ENCODE measurements around the gene PITPNM1. TPM values are rescaled to one million over a fixed set of nuclear protein-coding genes. Genes with fewer than 3 reads are reported as not detected.
A peak's percentile ranks its signal among the peaks of the same experiment; 100 is the strongest.

The PITPNM1 gene
- total and polyA plus RNA-seq, 2 experiments from 2014 or later: 9.1 to 57.1 TPM

DNA sequence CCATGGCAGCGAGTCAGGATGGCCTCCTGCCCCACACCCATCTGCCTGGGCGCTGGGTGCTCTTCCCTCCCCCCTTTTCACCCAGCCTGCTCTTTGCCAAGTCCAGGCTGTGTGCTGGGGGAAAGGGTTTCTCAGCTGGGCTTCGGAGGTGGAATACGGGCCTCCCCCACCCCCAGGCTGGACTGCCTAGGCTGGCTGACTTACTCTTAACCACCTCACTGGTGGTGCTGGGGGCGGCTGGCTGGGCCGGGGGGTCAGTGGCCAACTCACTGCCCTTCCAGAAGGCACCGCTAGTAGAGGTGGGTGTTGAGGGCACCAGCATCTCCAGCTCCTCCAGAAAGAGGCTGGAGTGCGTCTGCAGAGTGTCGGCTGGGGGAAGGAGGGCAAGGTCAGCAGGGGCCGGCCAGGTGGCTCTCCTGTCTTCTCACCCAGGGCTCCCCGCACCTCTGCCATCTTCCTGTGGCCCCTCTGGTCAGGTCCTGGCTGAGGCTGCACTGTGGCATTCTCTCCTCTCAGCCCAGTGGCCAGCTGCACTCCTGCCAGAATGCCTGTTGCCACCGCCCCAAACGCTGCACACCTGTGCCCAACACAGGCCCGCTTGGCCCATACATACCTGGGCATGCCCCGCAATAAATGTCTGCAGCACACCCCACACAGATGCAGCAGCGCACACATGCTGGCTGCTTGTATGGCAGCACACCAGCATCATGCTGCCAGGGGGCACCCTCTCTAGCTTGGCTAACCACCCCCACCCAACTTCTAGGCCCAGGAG is 9.7 kb downstream of the PITPNM1 start (continued):
- TF ChIP-seq, protein P1, sequence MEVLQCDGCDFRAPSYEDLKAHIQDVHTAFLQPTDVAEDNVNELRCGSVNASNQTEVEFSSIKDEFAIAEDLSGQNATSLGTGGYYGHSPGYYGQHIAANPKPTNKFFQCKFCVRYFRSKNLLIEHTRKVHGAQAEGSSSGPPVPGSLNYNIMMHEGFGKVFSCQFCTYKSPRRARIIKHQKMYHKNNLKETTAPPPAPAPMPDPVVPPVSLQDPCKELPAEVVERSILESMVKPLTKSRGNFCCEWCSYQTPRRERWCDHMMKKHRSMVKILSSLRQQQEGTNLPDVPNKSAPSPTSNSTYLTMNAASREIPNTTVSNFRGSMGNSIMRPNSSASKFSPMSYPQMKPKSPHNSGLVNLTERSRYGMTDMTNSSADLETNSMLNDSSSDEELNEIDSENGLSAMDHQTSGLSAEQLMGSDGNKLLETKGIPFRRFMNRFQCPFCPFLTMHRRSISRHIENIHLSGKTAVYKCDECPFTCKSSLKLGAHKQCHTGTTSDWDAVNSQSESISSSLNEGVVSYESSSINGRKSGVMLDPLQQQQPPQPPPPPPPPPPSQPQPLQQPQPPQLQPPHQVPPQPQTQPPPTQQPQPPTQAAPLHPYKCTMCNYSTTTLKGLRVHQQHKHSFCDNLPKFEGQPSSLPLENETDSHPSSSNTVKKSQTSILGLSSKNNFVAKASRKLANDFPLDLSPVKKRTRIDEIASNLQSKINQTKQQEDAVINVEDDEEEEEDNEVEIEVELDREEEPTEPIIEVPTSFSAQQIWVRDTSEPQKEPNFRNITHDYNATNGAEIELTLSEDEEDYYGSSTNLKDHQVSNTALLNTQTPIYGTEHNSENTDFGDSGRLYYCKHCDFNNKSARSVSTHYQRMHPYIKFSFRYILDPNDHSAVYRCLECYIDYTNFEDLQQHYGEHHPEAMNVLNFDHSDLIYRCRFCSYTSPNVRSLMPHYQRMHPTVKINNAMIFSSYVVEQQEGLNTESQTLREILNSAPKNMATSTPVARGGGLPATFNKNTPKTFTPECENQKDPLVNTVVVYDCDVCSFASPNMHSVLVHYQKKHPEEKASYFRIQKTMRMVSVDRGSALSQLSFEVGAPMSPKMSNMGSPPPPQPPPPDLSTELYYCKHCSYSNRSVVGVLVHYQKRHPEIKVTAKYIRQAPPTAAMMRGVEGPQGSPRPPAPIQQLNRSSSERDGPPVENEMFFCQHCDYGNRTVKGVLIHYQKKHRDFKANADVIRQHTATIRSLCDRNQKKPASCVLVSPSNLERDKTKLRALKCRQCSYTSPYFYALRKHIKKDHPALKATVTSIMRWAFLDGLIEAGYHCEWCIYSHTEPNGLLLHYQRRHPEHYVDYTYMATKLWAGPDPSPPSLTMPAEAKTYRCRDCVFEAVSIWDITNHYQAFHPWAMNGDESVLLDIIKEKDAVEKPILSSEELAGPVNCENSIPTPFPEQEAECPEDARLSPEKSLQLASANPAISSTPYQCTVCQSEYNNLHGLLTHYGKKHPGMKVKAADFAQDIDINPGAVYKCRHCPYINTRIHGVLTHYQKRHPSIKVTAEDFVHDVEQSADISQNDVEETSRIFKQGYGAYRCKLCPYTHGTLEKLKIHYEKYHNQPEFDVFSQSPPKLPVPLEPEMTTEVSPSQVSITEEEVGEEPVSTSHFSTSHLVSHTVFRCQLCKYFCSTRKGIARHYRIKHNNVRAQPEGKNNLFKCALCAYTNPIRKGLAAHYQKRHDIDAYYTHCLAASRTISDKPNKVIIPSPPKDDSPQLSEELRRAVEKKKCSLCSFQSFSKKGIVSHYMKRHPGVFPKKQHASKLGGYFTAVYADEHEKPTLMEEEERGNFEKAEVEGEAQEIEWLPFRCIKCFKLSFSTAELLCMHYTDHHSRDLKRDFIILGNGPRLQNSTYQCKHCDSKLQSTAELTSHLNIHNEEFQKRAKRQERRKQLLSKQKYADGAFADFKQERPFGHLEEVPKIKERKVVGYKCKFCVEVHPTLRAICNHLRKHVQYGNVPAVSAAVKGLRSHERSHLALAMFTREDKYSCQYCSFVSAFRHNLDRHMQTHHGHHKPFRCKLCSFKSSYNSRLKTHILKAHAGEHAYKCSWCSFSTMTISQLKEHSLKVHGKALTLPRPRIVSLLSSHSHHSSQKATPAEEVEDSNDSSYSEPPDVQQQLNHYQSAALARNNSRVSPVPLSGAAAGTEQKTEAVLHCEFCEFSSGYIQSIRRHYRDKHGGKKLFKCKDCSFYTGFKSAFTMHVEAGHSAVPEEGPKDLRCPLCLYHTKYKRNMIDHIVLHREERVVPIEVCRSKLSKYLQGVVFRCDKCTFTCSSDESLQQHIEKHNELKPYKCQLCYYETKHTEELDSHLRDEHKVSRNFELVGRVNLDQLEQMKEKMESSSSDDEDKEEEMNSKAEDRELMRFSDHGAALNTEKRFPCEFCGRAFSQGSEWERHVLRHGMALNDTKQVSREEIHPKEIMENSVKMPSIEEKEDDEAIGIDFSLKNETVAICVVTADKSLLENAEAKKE (CRISPR knock-in tag; IDR thresholded peaks at IDR 0.05): no peak
- no peak for TF ChIP-seq POLR2AphosphoS5 (IDR thresholded peaks at IDR 0.05; ENCODE audit: low read depth)
- TF ChIP-seq, protein P2, sequence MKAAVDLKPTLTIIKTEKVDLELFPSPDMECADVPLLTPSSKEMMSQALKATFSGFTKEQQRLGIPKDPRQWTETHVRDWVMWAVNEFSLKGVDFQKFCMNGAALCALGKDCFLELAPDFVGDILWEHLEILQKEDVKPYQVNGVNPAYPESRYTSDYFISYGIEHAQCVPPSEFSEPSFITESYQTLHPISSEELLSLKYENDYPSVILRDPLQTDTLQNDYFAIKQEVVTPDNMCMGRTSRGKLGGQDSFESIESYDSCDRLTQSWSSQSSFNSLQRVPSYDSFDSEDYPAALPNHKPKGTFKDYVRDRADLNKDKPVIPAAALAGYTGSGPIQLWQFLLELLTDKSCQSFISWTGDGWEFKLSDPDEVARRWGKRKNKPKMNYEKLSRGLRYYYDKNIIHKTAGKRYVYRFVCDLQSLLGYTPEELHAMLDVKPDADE (IDR thresholded peaks at IDR 0.05): no peak
- TF ChIP-seq EZH2 (IDR thresholded peaks at IDR 0.05; ENCODE audit: low read depth, unreplicated experiment): no peak

DNA sequence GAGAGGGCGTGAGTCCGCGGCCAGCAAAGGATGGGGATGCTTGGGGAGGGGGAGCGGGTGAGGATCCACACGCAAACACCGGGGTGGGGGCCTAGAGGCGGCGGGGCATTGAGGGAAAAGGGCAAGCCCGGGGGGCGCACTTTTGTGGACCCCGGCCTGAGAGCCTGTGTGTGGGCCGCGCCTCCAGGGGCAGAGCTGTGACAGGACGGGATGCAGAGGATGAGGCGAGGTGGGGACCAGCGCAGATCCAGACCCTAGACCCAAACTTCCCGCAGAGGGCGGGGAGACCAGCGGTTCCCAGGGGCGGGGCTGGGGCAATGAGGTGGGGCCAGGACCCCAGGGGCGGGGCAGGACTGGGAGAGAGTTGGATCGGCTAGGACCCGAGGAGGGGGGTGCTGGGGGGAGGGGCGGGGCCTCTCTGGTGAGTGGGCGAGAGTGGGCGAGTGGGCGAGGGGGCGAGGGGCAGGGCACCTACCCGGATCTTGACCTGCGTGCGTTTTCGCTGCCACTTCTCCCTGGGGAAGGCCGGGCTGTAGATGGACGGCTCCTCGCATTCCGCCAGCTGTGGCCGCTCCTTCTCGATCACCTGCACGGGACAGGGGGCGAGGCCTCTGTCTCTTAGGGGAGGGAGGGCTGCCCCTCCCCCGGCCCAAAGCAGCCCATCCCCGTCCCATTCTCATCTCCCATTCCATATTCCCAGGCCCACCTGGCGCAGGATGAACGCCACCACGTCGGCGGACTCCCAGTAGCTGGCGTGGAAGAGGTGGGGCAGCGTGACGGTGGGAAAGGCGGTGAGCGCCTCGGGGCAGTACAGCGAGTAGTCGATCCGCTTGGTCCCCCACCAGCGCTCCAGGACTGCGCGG is 10.6 kb downstream of the PITPNM1 start:
- H3K27me3 ChIP-seq (ENCODE audit: insufficient read depth): no peaks in the 10 kb centered on the region
- H2AFZ ChIP-seq: no peak overlapping the region
- DNase-seq (ENCODE audit: low spot score): peak; percentile 42
- no peaks in the 10 kb centered on the region for H3K79me2 ChIP-seq (replicated peaks; ENCODE audit: insufficient read depth)
- Mint-ChIP-seq H3K27me3 (ENCODE audit: insufficient read depth, low read depth, poor library complexity) (peaks cover 4% of the 10 kb centered on the region), H3K27ac (no peak overlapping the region), H3K9me3 (no peaks in the 10 kb centered on the region), H3K4me1 (no peaks in the 10 kb centered on the region; the same call in 2 of the 3 replicates), H3K4me3 (no peak overlapping the region), H3K36me3 (ENCODE audit: low read depth) (peaks cover 3% of the 10 kb centered on the region; the same call in 1 of the 3 replicates)
- H3K4me1 ChIP-seq (ENCODE audit: insufficient read depth): no peaks in the 10 kb centered on the region
- 0 out of 2 replicates have a peak, but pooled peaks cover 3% of the 10 kb centered on the region for H3F3A ChIP-seq (replicated peaks; ENCODE audit: low read depth)
- H3K9me2 ChIP-seq (ENCODE audit: insufficient read depth): no peaks in the 10 kb centered on the region
- no peak overlapping the region for H3K27ac ChIP-seq (ENCODE audit: low read depth)
- no peak overlapping the region for H3K4me2 ChIP-seq
- no peaks in the 10 kb centered on the region; the same call in 1 of the 2 replicates for H4K20me1 ChIP-seq (replicated peaks; ENCODE audit: insufficient read depth)
- no peaks in the 10 kb centered on the region; the same call in 1 of the 2 replicates for H3K36me3 ChIP-seq (ENCODE audit: insufficient read depth)
- H3K4me3 ChIP-seq: no peak overlapping the region
- ATAC-seq: peak; percentile 61
- no peak for TF ChIP-seq NANOG (IDR thresholded peaks at IDR 0.05; ENCODE audit: borderline replicate concordance)
- TF ChIP-seq, protein P3, sequence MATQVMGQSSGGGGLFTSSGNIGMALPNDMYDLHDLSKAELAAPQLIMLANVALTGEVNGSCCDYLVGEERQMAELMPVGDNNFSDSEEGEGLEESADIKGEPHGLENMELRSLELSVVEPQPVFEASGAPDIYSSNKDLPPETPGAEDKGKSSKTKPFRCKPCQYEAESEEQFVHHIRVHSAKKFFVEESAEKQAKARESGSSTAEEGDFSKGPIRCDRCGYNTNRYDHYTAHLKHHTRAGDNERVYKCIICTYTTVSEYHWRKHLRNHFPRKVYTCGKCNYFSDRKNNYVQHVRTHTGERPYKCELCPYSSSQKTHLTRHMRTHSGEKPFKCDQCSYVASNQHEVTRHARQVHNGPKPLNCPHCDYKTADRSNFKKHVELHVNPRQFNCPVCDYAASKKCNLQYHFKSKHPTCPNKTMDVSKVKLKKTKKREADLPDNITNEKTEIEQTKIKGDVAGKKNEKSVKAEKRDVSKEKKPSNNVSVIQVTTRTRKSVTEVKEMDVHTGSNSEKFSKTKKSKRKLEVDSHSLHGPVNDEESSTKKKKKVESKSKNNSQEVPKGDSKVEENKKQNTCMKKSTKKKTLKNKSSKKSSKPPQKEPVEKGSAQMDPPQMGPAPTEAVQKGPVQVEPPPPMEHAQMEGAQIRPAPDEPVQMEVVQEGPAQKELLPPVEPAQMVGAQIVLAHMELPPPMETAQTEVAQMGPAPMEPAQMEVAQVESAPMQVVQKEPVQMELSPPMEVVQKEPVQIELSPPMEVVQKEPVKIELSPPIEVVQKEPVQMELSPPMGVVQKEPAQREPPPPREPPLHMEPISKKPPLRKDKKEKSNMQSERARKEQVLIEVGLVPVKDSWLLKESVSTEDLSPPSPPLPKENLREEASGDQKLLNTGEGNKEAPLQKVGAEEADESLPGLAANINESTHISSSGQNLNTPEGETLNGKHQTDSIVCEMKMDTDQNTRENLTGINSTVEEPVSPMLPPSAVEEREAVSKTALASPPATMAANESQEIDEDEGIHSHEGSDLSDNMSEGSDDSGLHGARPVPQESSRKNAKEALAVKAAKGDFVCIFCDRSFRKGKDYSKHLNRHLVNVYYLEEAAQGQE (IDR thresholded peaks at IDR 0.05; ENCODE audit: unreplicated experiment): no peak
- TF ChIP-seq EZH2 (IDR thresholded peaks at IDR 0.05; ENCODE audit: low read depth, unreplicated experiment): no peak
- no peak for TF ChIP-seq EZH2phosphoT487 (IDR thresholded peaks at IDR 0.05; ENCODE audit: unreplicated experiment)
- TF ChIP-seq, protein P4, sequence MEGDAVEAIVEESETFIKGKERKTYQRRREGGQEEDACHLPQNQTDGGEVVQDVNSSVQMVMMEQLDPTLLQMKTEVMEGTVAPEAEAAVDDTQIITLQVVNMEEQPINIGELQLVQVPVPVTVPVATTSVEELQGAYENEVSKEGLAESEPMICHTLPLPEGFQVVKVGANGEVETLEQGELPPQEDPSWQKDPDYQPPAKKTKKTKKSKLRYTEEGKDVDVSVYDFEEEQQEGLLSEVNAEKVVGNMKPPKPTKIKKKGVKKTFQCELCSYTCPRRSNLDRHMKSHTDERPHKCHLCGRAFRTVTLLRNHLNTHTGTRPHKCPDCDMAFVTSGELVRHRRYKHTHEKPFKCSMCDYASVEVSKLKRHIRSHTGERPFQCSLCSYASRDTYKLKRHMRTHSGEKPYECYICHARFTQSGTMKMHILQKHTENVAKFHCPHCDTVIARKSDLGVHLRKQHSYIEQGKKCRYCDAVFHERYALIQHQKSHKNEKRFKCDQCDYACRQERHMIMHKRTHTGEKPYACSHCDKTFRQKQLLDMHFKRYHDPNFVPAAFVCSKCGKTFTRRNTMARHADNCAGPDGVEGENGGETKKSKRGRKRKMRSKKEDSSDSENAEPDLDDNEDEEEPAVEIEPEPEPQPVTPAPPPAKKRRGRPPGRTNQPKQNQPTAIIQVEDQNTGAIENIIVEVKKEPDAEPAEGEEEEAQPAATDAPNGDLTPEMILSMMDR (conservative IDR thresholded peaks at IDR 0.05; ENCODE audit: low read depth in 2 of 2): no peak
